Measurements from ENCODE around the gene NDUFS8. TPM values are rescaled to one million over a fixed set of nuclear protein-coding genes. Genes with fewer than 3 reads are reported as not detected.
A peak's percentile ranks its signal among the peaks of the same experiment; 100 is the strongest.

NDUFS8 gene
- total and polyA plus RNA-seq, 2 experiments from 2014 or later = 175 to 308 TPM

GRCh38 chr11:68044145-68044813, 13.8 kb downstream of the NDUFS8 start:
- Histone ChIP-seq H3K9me2 (ENCODE audit: insufficient read depth) (no peaks in the 10 kb centered on the region), H3K27ac (ENCODE audit: low read depth) (no peak overlapping the region)

More at GRCh38 chr11:68044145-68044813, 13.8 kb downstream of the NDUFS8 start:
- 0 out of 2 replicates have a peak, but pooled peaks cover 5% of the 10 kb centered on the region for H3F3A ChIP-seq (replicated peaks; ENCODE audit: low read depth)
- no peak overlapping the region for H3K27ac Mint-ChIP-seq
- no peak overlapping the region for H2AFZ ChIP-seq
- H4K20me1 ChIP-seq (replicated peaks; ENCODE audit: insufficient read depth) = no peaks in the 10 kb centered on the region
- H3K4me3 ChIP-seq = no peak overlapping the region
- DNase-seq (ENCODE audit: low spot score) = no peak
- H3K36me3 Mint-ChIP-seq (ENCODE audit: low read depth) = no peaks in the 10 kb centered on the region
- peak in 1 of 2 experiments; percentile 39; a peak in 2 of 4 replicates for TF ChIP-seq CTCF (conservative IDR thresholded peaks at IDR 0.05; ENCODE audit: low read depth in 2 of 2)
- no peak for TF ChIP-seq ZNF462 (CRISPR knock-in tag; IDR thresholded peaks at IDR 0.05)
- TF ChIP-seq POLR2AphosphoS5 (IDR thresholded peaks at IDR 0.05; ENCODE audit: low read depth) = no peak
- H3K4me1 Mint-ChIP-seq = peaks cover 7% of the 10 kb centered on the region
- peaks cover 8% of the 10 kb centered on the region for H3K27me3 Mint-ChIP-seq (ENCODE audit: insufficient read depth, low read depth, poor library complexity)
- no peak overlapping the region for H3K4me2 ChIP-seq
- H3K79me2 ChIP-seq (replicated peaks; ENCODE audit: insufficient read depth) = no peaks in the 10 kb centered on the region
- peaks cover 12% of the 10 kb centered on the region for H3K4me1 ChIP-seq (ENCODE audit: insufficient read depth)
- H3K9me3 Mint-ChIP-seq = no peaks in the 10 kb centered on the region
- no peaks in the 10 kb centered on the region for H3K27me3 ChIP-seq (ENCODE audit: insufficient read depth)
- H3K4me3 Mint-ChIP-seq = no peak overlapping the region
- ATAC-seq = peak; percentile 10
- H3K36me3 ChIP-seq (ENCODE audit: insufficient read depth) = no peaks in the 10 kb centered on the region

Measured in GM23338 (cell line).